GM21528 (cell line): Measurements from ENCODE around the gene ETF1.
"Not testable (repeated sequence)": the region's sequence is repeated elsewhere in the genome, so short reads cannot be mapped to it uniquely, and the experiment has no call there.

Source experiments
- ATAC-seq: cut with Tn5 transposase; IDR thresholded peaks from one replicate; pipeline ENCODE4 v1.9.1; 2021; ENCODE audit warnings: mild to moderate bottlenecking, moderate library complexity; ENCODE audit not compliant: unreplicated experiment, low FRiP score

ETF1 gene

GRCh38 chr5:138533973-138534941 is 8.8 kb downstream of the ETF1 start:
- ATAC-seq, result no peak

- no peak for ATAC-seq
Observed at GRCh38 chr5:138529812-138530211, 13.2 kb downstream of the ETF1 start.

GRCh38 chr5:138528744-138529469 is 14.1 kb downstream of the ETF1 start:
- no peak for ATAC-seq

- no peak for ATAC-seq
Observed at GRCh38 chr5:138528208-138528607, 14.8 kb downstream of the ETF1 start.

GRCh38 chr5:138527170-138527569 is 15.9 kb downstream of the ETF1 start:
- ATAC-seq, result no peak

GRCh38 chr5:138523406-138523805 is 19.6 kb downstream of the ETF1 start:
- ATAC-seq, result no peak

GRCh38 chr5:138520971-138521370 is 22.1 kb downstream of the ETF1 start:
- no peak for ATAC-seq

GRCh38 chr5:138517437-138517836 is 25.6 kb downstream of the ETF1 start:
- no peak for ATAC-seq

GRCh38 chr5:138515556-138516245 is 27.3 kb downstream of the ETF1 start:
- no peak for ATAC-seq

GRCh38 chr5:138514021-138514420 is 29.0 kb downstream of the ETF1 start:
- ATAC-seq, result no peak

- ATAC-seq, result no peak
Observed at GRCh38 chr5:138508958-138509357, 34.1 kb downstream of the ETF1 start.

- not testable (repeated sequence) for ATAC-seq
Observed at GRCh38 chr5:138507485-138507884, 35.6 kb downstream of the ETF1 start.

- no peak for ATAC-seq
Observed at GRCh38 chr5:138506370-138507306, 36.4 kb downstream of the ETF1 start.

GRCh38 chr5:138504799-138505198 is 38.2 kb downstream of the ETF1 start:
- no peak for ATAC-seq

- no peak for ATAC-seq
Observed at GRCh38 chr5:138503487-138504270, 39.4 kb downstream of the ETF1 start.

- no peak for ATAC-seq
Observed at GRCh38 chr5:138502521-138502920, 40.5 kb downstream of the ETF1 start.

- no peak for ATAC-seq
Observed at GRCh38 chr5:138502121-138502520, 40.9 kb downstream of the ETF1 start.

- ATAC-seq, result no peak
Observed at GRCh38 chr5:138498376-138498775, 44.7 kb downstream of the ETF1 start.

- no peak for ATAC-seq
Observed at GRCh38 chr5:138495351-138495750, 47.7 kb downstream of the ETF1 start.
